Neural cell (in vitro differentiated cells): ENCODE data around the gene JAKMIP3. TPM values are rescaled to one million over a fixed set of nuclear protein-coding genes. Genes with fewer than 3 reads are reported as not detected.

Experiments
- H2AFZ ChIP-seq: fragments of 200-600, 300-800 bp; sonication (generic), shearing (Covaris generic); 2 replicates; pipeline ENCODE4 v1.6.0; 2014; ENCODE audit warnings: low read depth, mild to moderate bottlenecking, antibody characterized with exemption, low read length, moderate library complexity
- H3F3A ChIP-seq: fragments of 200-600 bp; shearing (Covaris generic); 2 replicates; pipeline ENCODE4 v1.6.1; 2016; ENCODE audit warnings: mild to moderate bottlenecking, moderate library complexity, mixed read lengths, antibody characterized with exemption, low read length; ENCODE audit not compliant: insufficient read depth, poor library complexity, severe bottlenecking
- H3K27ac ChIP-seq: fragments of 200-600, 300-800 bp; sonication (generic), shearing (Covaris generic); 2 replicates; pipeline ENCODE4 v1.5.1; 2014; ENCODE audit warnings: mild to moderate bottlenecking, low read length, moderate library complexity
- H3K27me3 ChIP-seq: fragments of 300-800, 200-600 bp; sonication (generic), shearing (Covaris generic); 2 replicates; pipeline ENCODE4 v1.6.0; 2014; ENCODE audit warnings: mild to moderate bottlenecking, low read depth, low read length, moderate library complexity; ENCODE audit not compliant: insufficient read depth
- H3K36me3 ChIP-seq: fragments of 300-800, 200-600 bp; sonication (generic), shearing (Covaris generic); 2 replicates; pipeline ENCODE4 v1.5.1; 2014; ENCODE audit warnings: mild to moderate bottlenecking, antibody characterized with exemption, low read length, moderate library complexity; ENCODE audit not compliant: insufficient read depth
- H3K4me2 ChIP-seq: fragments of 300-800, 200-600 bp; sonication (generic), shearing (Covaris generic); 2 replicates; pipeline ENCODE4 v1.6.0; 2014; ENCODE audit warnings: mild to moderate bottlenecking, low read length
- H3K4me3 ChIP-seq: fragments of 300-800, 200-600 bp; sonication (generic), shearing (Covaris generic); 2 replicates; pipeline ENCODE4 v1.5.1; 2014; ENCODE audit warnings: mild to moderate bottlenecking, low read length, moderate library complexity
- H3K79me2 ChIP-seq: fragments of 200-600 bp; shearing (Covaris generic); replicated peaks from 2 replicates; pipeline ENCODE4 v1.6.0; 2014; ENCODE audit warnings: mild to moderate bottlenecking, low read length, moderate library complexity; ENCODE audit not compliant: insufficient read depth
- H3K9ac ChIP-seq: fragments of 300-800, 200-600 bp; sonication (generic), shearing (Covaris generic); 2 replicates; pipeline ENCODE4 v1.6.1; 2016; ENCODE audit warnings: mild to moderate bottlenecking, low read length, mixed read lengths
- H3K9me2 ChIP-seq: fragments of 200-600 bp; shearing (Covaris generic); 2 replicates; pipeline ENCODE4 v1.6.1; 2016; ENCODE audit warnings: mild to moderate bottlenecking, low read length, mixed read lengths; ENCODE audit not compliant: insufficient read depth
- H3K9me3 ChIP-seq: fragments of 200-600, 300-800 bp; sonication (generic), shearing (Covaris generic); 2 replicates; pipeline ENCODE4 v1.6.1; 2016; ENCODE audit warnings: mild to moderate bottlenecking, mixed run types, low read length, moderate library complexity, mixed read lengths
- H4K20me1 ChIP-seq: fragments of 200-600 bp; shearing (Covaris generic); 2 replicates; pipeline ENCODE4 v1.6.1; 2016; ENCODE audit warnings: mild to moderate bottlenecking, mixed run types; ENCODE audit not compliant: insufficient read depth
- EP300 ChIP-seq: fragments of 450-650 bp; conservative IDR thresholded peaks from 2 replicates; pipeline ENCODE4 v1.6.1; 2014; ENCODE audit warnings: antibody characterized with exemption, mild to moderate bottlenecking, moderate library complexity; ENCODE audit not compliant: poor library complexity, severe bottlenecking
- EZH2 ChIP-seq: fragments of 200-600, 300-800 bp; shearing (Covaris generic), sonication (generic); IDR thresholded peaks from 2 replicates; pipeline ENCODE4 v1.6.1; 2014; ENCODE audit warnings: antibody characterized with exemption, low read length, borderline replicate concordance, mild to moderate bottlenecking; ENCODE audit not compliant: insufficient read depth, poor library complexity, severe bottlenecking
- MXI1 ChIP-seq: fragments of 450-650 bp; conservative IDR thresholded peaks from 2 replicates; pipeline ENCODE4 v1.6.1; 2014; ENCODE audit warnings: antibody characterized with exemption, mild to moderate bottlenecking; ENCODE audit not compliant: poor library complexity, severe bottlenecking
- POLR2AphosphoS5 ChIP-seq: IDR thresholded peaks from 2 replicates; pipeline ENCODE4 v1.6.1; 2012
- RAD21 ChIP-seq: fragments of 450-650 bp; conservative IDR thresholded peaks from 2 replicates; pipeline ENCODE4 v1.6.1; 2014; ENCODE audit warnings: antibody characterized with exemption, mild to moderate bottlenecking, moderate library complexity
- SMC3 ChIP-seq: fragments of 450-650 bp; conservative IDR thresholded peaks from 2 replicates; pipeline ENCODE4 v1.6.1; 2014; ENCODE audit warnings: antibody characterized with exemption, mild to moderate bottlenecking, moderate library complexity; ENCODE audit not compliant: poor library complexity
- TAF1 ChIP-seq: IDR thresholded peaks from 2 replicates; pipeline ENCODE4 v1.6.1; 2012; ENCODE audit warnings: low read depth
- polyA plus RNA-seq: library from polyadenylated mRNA; depleted of rRNA; stranded (reverse); fragments of >200 nt; gene quantifications from 2 replicates; pipeline ENCODE4 v1.2.3, GENCODE V29; 2014
- TF ChIP-seq, protein P1 (sequence below): fragments of 450-650 bp; IDR thresholded peaks from 2 replicates; pipeline ENCODE4 v1.5.1; 2014; ENCODE audit warnings: antibody characterized with exemption, mild to moderate bottlenecking, moderate library complexity; ENCODE audit not compliant: poor library complexity, severe bottlenecking
- TF ChIP-seq, protein P2 (sequence below): IDR thresholded peaks from 2 replicates; pipeline ENCODE4 v1.6.1; 2012; ENCODE audit warnings: borderline replicate concordance

The JAKMIP3 gene
- polyA plus RNA-seq, 1 donor from 2014 or later, result 5.1 TPM

DNA sequence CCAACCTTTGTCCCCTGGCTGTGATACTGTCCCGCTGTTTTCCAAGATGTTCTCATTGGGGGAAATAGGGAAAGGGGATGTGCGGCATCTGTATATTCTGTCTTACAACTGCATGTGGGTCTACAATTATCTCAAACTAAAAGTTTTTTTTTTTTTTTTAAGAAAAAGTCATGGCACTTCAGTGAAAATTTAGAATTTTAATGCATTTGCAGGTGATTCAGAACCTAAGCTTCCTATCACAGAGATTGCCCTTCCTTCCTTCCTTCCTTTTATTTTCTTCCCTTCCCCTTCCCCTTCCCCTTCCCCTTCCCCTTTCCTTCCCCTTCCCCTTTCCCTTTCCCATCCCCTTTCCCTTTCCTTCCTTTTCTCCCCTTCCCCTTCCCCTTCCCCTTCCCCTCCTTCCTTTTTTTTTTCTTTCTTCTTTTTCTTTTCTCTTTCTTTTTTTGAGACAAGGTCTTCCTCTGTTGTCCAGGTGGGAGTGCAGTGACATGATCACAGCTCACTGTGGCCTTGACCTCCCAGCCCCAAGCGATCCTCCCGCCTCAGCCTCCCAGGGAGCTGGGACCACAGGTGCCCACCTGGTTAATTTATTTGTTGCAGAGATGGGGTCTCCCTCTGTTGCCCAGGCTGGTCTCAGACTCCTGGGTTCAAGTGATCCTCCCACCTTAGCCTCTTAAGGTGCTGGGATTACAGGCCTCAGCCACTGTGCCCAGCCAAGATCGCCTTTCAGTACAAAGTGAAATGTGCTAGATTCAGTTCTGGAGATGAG, 32.0 kb downstream of the JAKMIP3 start (continued):
- TF ChIP-seq EZH2, result no peak

DNA sequence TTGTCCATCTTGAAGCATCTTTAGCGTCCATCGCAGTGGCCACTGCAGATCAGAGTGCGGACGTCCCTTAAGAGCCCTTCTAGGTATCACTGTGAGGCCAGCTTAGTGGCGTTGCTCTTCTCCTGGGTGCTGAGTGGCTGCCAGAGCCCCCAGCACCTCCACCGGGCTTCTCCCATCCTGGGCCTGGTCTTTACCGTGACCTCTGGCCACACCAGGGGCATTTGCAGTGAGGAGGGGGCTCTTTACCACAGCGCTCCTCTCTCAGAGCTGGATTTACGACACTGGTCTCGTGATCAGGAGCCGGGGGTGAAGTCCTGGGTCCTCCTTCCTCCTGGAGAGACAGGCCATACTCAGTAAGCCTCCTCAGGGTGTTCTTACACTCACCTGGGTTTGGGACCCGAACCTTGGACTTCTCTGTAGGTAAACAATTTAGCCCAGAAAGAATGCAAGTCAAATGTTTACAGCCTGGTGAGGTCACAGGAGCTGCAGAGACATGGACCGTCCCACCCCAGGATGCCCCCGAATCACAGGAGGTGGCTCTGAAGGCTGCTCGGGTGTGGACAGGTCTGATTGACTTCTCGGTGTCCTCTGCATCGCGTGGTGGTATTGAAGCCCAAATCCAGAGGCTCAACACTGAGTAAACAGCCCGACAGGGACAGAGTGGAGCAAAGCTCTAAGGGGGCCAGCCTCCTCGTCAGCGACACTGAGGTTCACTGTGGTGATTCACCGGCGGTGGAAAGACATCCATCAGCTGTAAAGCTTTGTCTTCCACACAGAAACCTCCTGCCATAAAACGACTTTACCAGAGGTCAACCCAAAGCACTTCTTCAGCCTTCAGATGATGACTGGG, 33.0 kb downstream of the JAKMIP3 start:
- Histone ChIP-seq H3K9me3 (no peaks in the 10 kb centered on the region), H3K79me2 (no peaks in the 10 kb centered on the region), H2AFZ (no peak overlapping the region), H3K9me2 (no peaks in the 10 kb centered on the region), H3K27me3 (no peaks in the 10 kb centered on the region), H3K27ac (no peak overlapping the region), H3K4me2 (no peak overlapping the region), H3K4me3 (no peak overlapping the region), H3K36me3 (no peaks in the 10 kb centered on the region), H4K20me1 (no peaks in the 10 kb centered on the region), H3K9ac (no peak overlapping the region), H3F3A (no peaks in the 10 kb centered on the region)
- TF ChIP-seq SMC3 (no peak), EP300 (no peak), MXI1 (no peak), POLR2AphosphoS5 (no peak), EZH2 (no peak), RAD21 (no peak), TAF1 (no peak)
- TF ChIP-seq, protein P1, sequence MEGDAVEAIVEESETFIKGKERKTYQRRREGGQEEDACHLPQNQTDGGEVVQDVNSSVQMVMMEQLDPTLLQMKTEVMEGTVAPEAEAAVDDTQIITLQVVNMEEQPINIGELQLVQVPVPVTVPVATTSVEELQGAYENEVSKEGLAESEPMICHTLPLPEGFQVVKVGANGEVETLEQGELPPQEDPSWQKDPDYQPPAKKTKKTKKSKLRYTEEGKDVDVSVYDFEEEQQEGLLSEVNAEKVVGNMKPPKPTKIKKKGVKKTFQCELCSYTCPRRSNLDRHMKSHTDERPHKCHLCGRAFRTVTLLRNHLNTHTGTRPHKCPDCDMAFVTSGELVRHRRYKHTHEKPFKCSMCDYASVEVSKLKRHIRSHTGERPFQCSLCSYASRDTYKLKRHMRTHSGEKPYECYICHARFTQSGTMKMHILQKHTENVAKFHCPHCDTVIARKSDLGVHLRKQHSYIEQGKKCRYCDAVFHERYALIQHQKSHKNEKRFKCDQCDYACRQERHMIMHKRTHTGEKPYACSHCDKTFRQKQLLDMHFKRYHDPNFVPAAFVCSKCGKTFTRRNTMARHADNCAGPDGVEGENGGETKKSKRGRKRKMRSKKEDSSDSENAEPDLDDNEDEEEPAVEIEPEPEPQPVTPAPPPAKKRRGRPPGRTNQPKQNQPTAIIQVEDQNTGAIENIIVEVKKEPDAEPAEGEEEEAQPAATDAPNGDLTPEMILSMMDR, result no peak
- TF ChIP-seq, protein P2, sequence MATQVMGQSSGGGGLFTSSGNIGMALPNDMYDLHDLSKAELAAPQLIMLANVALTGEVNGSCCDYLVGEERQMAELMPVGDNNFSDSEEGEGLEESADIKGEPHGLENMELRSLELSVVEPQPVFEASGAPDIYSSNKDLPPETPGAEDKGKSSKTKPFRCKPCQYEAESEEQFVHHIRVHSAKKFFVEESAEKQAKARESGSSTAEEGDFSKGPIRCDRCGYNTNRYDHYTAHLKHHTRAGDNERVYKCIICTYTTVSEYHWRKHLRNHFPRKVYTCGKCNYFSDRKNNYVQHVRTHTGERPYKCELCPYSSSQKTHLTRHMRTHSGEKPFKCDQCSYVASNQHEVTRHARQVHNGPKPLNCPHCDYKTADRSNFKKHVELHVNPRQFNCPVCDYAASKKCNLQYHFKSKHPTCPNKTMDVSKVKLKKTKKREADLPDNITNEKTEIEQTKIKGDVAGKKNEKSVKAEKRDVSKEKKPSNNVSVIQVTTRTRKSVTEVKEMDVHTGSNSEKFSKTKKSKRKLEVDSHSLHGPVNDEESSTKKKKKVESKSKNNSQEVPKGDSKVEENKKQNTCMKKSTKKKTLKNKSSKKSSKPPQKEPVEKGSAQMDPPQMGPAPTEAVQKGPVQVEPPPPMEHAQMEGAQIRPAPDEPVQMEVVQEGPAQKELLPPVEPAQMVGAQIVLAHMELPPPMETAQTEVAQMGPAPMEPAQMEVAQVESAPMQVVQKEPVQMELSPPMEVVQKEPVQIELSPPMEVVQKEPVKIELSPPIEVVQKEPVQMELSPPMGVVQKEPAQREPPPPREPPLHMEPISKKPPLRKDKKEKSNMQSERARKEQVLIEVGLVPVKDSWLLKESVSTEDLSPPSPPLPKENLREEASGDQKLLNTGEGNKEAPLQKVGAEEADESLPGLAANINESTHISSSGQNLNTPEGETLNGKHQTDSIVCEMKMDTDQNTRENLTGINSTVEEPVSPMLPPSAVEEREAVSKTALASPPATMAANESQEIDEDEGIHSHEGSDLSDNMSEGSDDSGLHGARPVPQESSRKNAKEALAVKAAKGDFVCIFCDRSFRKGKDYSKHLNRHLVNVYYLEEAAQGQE, result no peak
